ENCODE results near the gene APOBEC4. TPM values are rescaled to one million over a fixed set of nuclear protein-coding genes. Genes with fewer than 3 reads are reported as not detected.
"Not testable (repeated sequence)": the region's sequence is repeated elsewhere in the genome, so short reads cannot be mapped to it uniquely, and the experiment has no call there.

APOBEC4 gene
- total RNA-seq, 1 donor from 2014 or later, result not detected

DNA sequence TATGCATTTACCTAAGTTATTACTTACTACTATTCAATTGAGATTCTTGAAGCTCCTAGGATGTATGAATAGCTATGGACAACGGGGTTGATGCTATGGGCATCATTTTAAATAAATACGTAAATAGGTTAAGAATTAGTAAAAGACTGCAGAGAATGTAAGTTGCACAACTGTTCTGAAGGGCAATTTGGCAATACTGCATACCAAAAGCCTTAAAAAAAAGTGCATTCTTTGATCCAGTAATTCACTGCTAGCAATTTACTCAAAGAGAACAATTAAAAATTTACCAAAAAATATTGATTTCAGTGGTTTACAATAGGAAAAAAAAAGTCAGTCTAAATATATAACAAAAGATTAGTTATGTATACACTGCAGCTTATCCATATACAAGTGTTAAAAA lies 21.0 kb downstream of the APOBEC4 start:
- no peak for DNase-seq (ENCODE audit: low spot score)
- H3K79me2 ChIP-seq (ENCODE audit: low read depth), result peaks cover 37% of the 10 kb centered on the region
- peaks cover 23% of the 10 kb centered on the region for H3F3A ChIP-seq (ENCODE audit: low read depth)
- peak overlapping the region; percentile 80 for H3K4me3 ChIP-seq
- peaks cover 25% of the 10 kb centered on the region for H3K36me3 ChIP-seq
- no peak overlapping the region for H2AFZ ChIP-seq (replicated peaks)
- H3K9ac ChIP-seq, result no peak overlapping the region
- no peaks in the 10 kb centered on the region for H3K9me3 ChIP-seq (ENCODE audit: low read depth)
- H3K27me3 ChIP-seq, result peaks cover 8% of the 10 kb centered on the region
- Mint-ChIP-seq H3K36me3 (peaks cover 10% of the 10 kb centered on the region), H3K27ac (no peak overlapping the region), H3K4me3 (no peak overlapping the region), H3K4me1 (peaks cover 37% of the 10 kb centered on the region), H3K9me3 (no peaks in the 10 kb centered on the region), H3K27me3 (ENCODE audit: insufficient read depth, low read depth) (peaks cover 8% of the 10 kb centered on the region)
- no peak overlapping the region for H3K27ac ChIP-seq
- H3K4me2 ChIP-seq, result peak overlapping the region; percentile 94
- H3K4me1 ChIP-seq, result peaks cover 28% of the 10 kb centered on the region
- TF ChIP-seq EZH2 (IDR thresholded peaks at IDR 0.05) (no peak), EZH2phosphoT487 (IDR thresholded peaks at IDR 0.05) (no peak), CTCF (IDR thresholded peaks at IDR 0.05) (no peak)
- peaks cover 30% of the 10 kb centered on the region for H4K20me1 ChIP-seq (ENCODE audit: low read depth)

DNA sequence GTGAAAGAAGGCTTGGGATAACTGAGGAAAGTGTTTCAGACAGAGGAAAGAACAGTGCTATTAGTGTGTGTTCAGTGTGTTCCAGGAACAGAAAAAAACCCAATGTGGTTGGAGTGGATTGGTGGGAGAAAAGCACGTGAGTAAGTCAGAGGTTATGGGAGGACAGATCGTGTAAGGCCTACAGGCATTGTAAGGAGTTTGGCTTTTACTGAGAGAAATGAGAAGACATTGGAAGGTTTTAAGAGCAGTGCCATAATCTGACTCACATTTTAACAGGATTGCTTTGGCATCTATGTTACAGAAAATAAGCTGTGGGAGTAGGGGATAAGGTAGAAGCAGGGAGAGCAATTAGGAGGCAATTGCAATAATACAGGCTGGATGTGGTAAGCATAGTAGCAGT lies 22.4 kb downstream of the APOBEC4 start:
- H3K27ac ChIP-seq, result no peak overlapping the region
- H3K36me3 ChIP-seq, result peaks cover 28% of the 10 kb centered on the region
- Mint-ChIP-seq H3K36me3 (peaks cover 10% of the 10 kb centered on the region), H3K27me3 (ENCODE audit: insufficient read depth, low read depth) (peaks cover 5% of the 10 kb centered on the region), H3K4me3 (no peak overlapping the region), H3K27ac (no peak overlapping the region), H3K4me1 (peaks cover 25% of the 10 kb centered on the region), H3K9me3 (no peaks in the 10 kb centered on the region)
- peaks cover 37% of the 10 kb centered on the region for H3K79me2 ChIP-seq (ENCODE audit: low read depth)
- DNase-seq (ENCODE audit: low spot score), result no peak
- no peak overlapping the region for H2AFZ ChIP-seq (replicated peaks)
- no peak overlapping the region for H3K4me3 ChIP-seq
- peaks cover 30% of the 10 kb centered on the region for H4K20me1 ChIP-seq (ENCODE audit: low read depth)
- no peak for TF ChIP-seq CTCF (IDR thresholded peaks at IDR 0.05)
- no peak for TF ChIP-seq EZH2phosphoT487 (IDR thresholded peaks at IDR 0.05)
- no peak for TF ChIP-seq EZH2 (IDR thresholded peaks at IDR 0.05)
- H3K27me3 ChIP-seq, result no peaks in the 10 kb centered on the region
- no peaks in the 10 kb centered on the region for H3K9me3 ChIP-seq (ENCODE audit: low read depth)
- no peak overlapping the region for H3K9ac ChIP-seq
- peaks cover 11% of the 10 kb centered on the region for H3F3A ChIP-seq (ENCODE audit: low read depth)
- H3K4me2 ChIP-seq, result no peak overlapping the region
- peaks cover 28% of the 10 kb centered on the region for H3K4me1 ChIP-seq

- H3K36me3 Mint-ChIP-seq, result peaks cover 10% of the 10 kb centered on the region
- H3K4me3 ChIP-seq, result no peak overlapping the region
- H3K36me3 ChIP-seq, result peaks cover 28% of the 10 kb centered on the region
- no peak overlapping the region for H3K27ac Mint-ChIP-seq
- H3K9me3 ChIP-seq (ENCODE audit: low read depth), result no peaks in the 10 kb centered on the region
- no peaks in the 10 kb centered on the region for H3K9me3 Mint-ChIP-seq
- peaks cover 12% of the 10 kb centered on the region for H3F3A ChIP-seq (ENCODE audit: low read depth)
- H3K9ac ChIP-seq, result no peak overlapping the region
- H4K20me1 ChIP-seq (ENCODE audit: low read depth), result peaks cover 18% of the 10 kb centered on the region
- no peak overlapping the region for H2AFZ ChIP-seq (replicated peaks)
- DNase-seq (ENCODE audit: low spot score), result no peak
- peaks cover 20% of the 10 kb centered on the region for H3K4me1 ChIP-seq
- no peak overlapping the region for H3K27ac ChIP-seq
- no peaks in the 10 kb centered on the region for H3K27me3 ChIP-seq
- no peak for TF ChIP-seq CTCF (IDR thresholded peaks at IDR 0.05)
- TF ChIP-seq EZH2phosphoT487 (IDR thresholded peaks at IDR 0.05), result no peak
- H3K79me2 ChIP-seq (ENCODE audit: low read depth), result peaks cover 18% of the 10 kb centered on the region
- peaks cover 21% of the 10 kb centered on the region for H3K4me1 Mint-ChIP-seq
- H3K4me2 ChIP-seq, result no peak overlapping the region
- H3K27me3 Mint-ChIP-seq (ENCODE audit: insufficient read depth, low read depth), result no peaks in the 10 kb centered on the region
- H3K4me3 Mint-ChIP-seq, result no peak overlapping the region
Observed at GRCh38 chr1:183628537-183628936, 24.6 kb downstream of the APOBEC4 start.

GRCh38 chr1:183626236-183626635 lies 26.9 kb downstream of the APOBEC4 start:
- not testable (repeated sequence) for H3K27me3 Mint-ChIP-seq (ENCODE audit: insufficient read depth, low read depth); H3K4me3 Mint-ChIP-seq; H4K20me1 ChIP-seq (ENCODE audit: low read depth); H2AFZ ChIP-seq (replicated peaks); H3K4me2 ChIP-seq; H3K79me2 ChIP-seq (ENCODE audit: low read depth); DNase-seq (ENCODE audit: low spot score); H3K36me3 Mint-ChIP-seq; H3K9me3 Mint-ChIP-seq; H3K27ac ChIP-seq; H3K27me3 ChIP-seq; H3K4me1 Mint-ChIP-seq; H3K9me3 ChIP-seq (ENCODE audit: low read depth); H3K27ac Mint-ChIP-seq; H3K4me1 ChIP-seq; H3K4me3 ChIP-seq; H3K9ac ChIP-seq
- H3F3A ChIP-seq (ENCODE audit: low read depth), result peaks cover 19% of the 10 kb centered on the region
- H3K36me3 ChIP-seq, result peaks cover 28% of the 10 kb centered on the region

All from neural progenitor cell (in vitro differentiated cells).